Panc1 (cell line): ENCODE measurements around the gene MET.

Experiments used
- POLR2AphosphoS5 ChIP-seq: IDR thresholded peaks from 2 replicates; pipeline ENCODE4 v1.6.1; 2012; ENCODE audit warnings: mild to moderate bottlenecking, low read depth, low read length, moderate library complexity
- TF ChIP-seq, protein P1 (sequence below): fragments of 450-650 bp; IDR thresholded peaks from 2 replicates; pipeline ENCODE4 v1.5.1; 2017; ENCODE audit warnings: mild to moderate bottlenecking
- TF ChIP-seq, protein P2 (sequence below), 2 experiments: IDR thresholded peaks; 2 replicates each; pipeline ENCODE4 v1.6.1; 2011 to 2012; ENCODE audit warnings: low read depth in 2 of 2, control low read depth in 1 of 2, low read length in 1 of 2, mild to moderate bottlenecking in 1 of 2, moderate library complexity in 1 of 2; ENCODE audit not compliant: insufficient read depth in 1 of 2

DNA sequence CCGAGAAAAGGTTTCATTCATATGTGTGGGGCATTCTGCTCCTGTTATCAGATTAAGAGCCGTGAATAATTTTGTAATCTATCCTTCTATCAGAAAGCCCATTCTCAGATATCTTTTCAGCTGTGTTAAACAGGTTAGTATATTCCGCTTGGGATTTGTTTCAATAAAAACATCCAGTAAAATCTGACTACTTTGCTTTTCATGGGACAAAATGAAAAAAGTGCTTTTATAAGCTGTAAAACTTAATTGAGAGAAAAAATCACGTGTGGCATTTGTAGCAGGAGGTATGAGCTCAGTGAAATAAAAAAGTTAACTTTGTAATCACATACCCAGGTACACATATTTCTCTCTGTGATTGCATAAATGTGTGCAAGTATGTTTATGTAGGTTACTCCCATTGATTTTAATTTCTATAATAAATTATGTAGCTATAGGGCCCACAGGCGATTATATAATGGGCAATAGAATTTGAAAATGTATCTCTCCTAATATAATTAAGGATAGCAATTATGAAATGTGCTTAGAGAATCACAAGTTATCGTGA lies 3.9 kb downstream of the MET start:
- TF ChIP-seq, protein P1, sequence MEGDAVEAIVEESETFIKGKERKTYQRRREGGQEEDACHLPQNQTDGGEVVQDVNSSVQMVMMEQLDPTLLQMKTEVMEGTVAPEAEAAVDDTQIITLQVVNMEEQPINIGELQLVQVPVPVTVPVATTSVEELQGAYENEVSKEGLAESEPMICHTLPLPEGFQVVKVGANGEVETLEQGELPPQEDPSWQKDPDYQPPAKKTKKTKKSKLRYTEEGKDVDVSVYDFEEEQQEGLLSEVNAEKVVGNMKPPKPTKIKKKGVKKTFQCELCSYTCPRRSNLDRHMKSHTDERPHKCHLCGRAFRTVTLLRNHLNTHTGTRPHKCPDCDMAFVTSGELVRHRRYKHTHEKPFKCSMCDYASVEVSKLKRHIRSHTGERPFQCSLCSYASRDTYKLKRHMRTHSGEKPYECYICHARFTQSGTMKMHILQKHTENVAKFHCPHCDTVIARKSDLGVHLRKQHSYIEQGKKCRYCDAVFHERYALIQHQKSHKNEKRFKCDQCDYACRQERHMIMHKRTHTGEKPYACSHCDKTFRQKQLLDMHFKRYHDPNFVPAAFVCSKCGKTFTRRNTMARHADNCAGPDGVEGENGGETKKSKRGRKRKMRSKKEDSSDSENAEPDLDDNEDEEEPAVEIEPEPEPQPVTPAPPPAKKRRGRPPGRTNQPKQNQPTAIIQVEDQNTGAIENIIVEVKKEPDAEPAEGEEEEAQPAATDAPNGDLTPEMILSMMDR: no peak
- no peak for TF ChIP-seq POLR2AphosphoS5
- TF ChIP-seq, protein P2, sequence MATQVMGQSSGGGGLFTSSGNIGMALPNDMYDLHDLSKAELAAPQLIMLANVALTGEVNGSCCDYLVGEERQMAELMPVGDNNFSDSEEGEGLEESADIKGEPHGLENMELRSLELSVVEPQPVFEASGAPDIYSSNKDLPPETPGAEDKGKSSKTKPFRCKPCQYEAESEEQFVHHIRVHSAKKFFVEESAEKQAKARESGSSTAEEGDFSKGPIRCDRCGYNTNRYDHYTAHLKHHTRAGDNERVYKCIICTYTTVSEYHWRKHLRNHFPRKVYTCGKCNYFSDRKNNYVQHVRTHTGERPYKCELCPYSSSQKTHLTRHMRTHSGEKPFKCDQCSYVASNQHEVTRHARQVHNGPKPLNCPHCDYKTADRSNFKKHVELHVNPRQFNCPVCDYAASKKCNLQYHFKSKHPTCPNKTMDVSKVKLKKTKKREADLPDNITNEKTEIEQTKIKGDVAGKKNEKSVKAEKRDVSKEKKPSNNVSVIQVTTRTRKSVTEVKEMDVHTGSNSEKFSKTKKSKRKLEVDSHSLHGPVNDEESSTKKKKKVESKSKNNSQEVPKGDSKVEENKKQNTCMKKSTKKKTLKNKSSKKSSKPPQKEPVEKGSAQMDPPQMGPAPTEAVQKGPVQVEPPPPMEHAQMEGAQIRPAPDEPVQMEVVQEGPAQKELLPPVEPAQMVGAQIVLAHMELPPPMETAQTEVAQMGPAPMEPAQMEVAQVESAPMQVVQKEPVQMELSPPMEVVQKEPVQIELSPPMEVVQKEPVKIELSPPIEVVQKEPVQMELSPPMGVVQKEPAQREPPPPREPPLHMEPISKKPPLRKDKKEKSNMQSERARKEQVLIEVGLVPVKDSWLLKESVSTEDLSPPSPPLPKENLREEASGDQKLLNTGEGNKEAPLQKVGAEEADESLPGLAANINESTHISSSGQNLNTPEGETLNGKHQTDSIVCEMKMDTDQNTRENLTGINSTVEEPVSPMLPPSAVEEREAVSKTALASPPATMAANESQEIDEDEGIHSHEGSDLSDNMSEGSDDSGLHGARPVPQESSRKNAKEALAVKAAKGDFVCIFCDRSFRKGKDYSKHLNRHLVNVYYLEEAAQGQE (IDR thresholded peaks at IDR 0.05; ENCODE audit: insufficient read depth in 1 of 2, low read depth in 2 of 2, low read length in 1 of 2): no peak
